ENCODE measurements around the gene OGA. TPM values are rescaled to one million over a fixed set of nuclear protein-coding genes. Genes with fewer than 3 reads are reported as not detected.
A peak's percentile ranks its signal among the peaks of the same experiment; 100 is the strongest.

The OGA gene
- total and polyA plus RNA-seq, 2 donors (not counting 3 experiments of a cell fraction or from before 2014, with no cell fraction given): 30.8 to 118 TPM

DNA sequence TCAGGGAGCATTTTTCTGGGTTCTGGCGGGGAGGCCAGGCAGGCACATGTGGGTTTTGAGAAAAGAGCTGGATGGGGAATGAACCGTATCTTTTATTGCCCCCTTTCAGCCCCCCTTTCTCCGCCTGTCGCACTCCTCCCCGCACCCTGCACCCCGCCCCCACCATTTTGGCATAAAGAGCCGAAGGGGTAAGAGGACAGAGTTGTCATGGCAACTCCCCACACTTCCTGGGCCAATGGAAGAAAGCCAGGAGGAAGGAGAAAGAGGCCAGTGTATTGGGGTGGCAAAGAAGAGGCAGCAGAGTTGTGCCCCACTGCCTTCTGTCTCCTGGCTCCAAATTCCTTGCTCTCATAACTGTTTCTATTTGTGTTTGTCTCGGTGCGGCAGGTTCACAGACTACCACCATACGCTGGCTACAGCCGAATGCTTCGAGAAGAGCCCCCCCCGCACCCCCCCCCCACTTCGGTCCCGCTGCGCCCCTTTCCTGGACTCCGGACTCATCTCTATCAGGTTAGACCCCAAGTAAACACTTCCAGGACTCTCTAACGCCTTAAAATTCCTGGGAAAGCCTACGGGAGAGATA, 21.9 kb upstream of the OGA start:
- H3K4me1 ChIP-seq (ENCODE audit: control insufficient read depth, extremely low read depth, insufficient read depth, low read length): peaks cover 13% of the 10 kb centered on the region
- no peak overlapping the region for H3K9ac ChIP-seq (replicated peaks; ENCODE audit: extremely low read depth, insufficient read depth, low read length)
- no peak overlapping the region for H3K27ac ChIP-seq (ENCODE audit: insufficient read depth, low read depth, low read length)
- no peaks in the 10 kb centered on the region for H3K9me1 ChIP-seq (replicated peaks; ENCODE audit: control insufficient read depth, extremely low read depth, insufficient read depth, low read length)
- H3K4me3 ChIP-seq (replicated peaks in 1 of 3; ENCODE audit: insufficient read depth in 1 of 3, low read depth in 1 of 3, low read length in 3 of 3): peak overlapping the region in 2 of 3 experiments; percentile 1 to 7
- no peaks in the 10 kb centered on the region for H4K20me1 ChIP-seq (replicated peaks; ENCODE audit: control insufficient read depth, extremely low read depth, insufficient read depth, low read length)
- FAIRE-seq: no peak
- TF ChIP-seq POLR2A (IDR thresholded peaks at IDR 0.05; ENCODE audit: low read depth, low read length) (no peak), FOS (IDR thresholded peaks at IDR 0.05; ENCODE audit: borderline replicate concordance, insufficient read depth, low read length) (no peak), MYC (IDR thresholded peaks at IDR 0.05; ENCODE audit: low read depth, low read length) (no peak), POLR2AphosphoS5 (IDR thresholded peaks at IDR 0.05; ENCODE audit: insufficient read depth, low read depth, low read length) (no peak), GATA2 (IDR thresholded peaks at IDR 0.05; ENCODE audit: insufficient read depth, insufficient read length, low read depth, low read length) (no peak), EZH2 (IDR thresholded peaks at IDR 0.05; ENCODE audit: borderline replicate concordance, low read depth, low read length, severe bottlenecking) (no peak)
- TF ChIP-seq, protein P1, sequence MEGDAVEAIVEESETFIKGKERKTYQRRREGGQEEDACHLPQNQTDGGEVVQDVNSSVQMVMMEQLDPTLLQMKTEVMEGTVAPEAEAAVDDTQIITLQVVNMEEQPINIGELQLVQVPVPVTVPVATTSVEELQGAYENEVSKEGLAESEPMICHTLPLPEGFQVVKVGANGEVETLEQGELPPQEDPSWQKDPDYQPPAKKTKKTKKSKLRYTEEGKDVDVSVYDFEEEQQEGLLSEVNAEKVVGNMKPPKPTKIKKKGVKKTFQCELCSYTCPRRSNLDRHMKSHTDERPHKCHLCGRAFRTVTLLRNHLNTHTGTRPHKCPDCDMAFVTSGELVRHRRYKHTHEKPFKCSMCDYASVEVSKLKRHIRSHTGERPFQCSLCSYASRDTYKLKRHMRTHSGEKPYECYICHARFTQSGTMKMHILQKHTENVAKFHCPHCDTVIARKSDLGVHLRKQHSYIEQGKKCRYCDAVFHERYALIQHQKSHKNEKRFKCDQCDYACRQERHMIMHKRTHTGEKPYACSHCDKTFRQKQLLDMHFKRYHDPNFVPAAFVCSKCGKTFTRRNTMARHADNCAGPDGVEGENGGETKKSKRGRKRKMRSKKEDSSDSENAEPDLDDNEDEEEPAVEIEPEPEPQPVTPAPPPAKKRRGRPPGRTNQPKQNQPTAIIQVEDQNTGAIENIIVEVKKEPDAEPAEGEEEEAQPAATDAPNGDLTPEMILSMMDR (IDR thresholded peaks at IDR 0.05; ENCODE audit: extremely low read depth in 1 of 2, insufficient read depth in 1 of 2, low read depth in 1 of 2, low read length in 2 of 2): no peak
- TF ChIP-seq, protein P2, sequence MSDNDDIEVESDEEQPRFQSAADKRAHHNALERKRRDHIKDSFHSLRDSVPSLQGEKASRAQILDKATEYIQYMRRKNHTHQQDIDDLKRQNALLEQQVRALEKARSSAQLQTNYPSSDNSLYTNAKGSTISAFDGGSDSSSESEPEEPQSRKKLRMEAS (IDR thresholded peaks at IDR 0.05; ENCODE audit: insufficient read depth, insufficient read length): no peak
- dilution Hi-C loops (cut with MboI; ENCODE audit: extremely low pct_ligation_motif_present, low sequenced_read_pairs) (no loop called here), intact Hi-C loops (cut with micrococcal nuclease) (loop anchor here (1.0 to 2.0 kb wide), 5 partner anchors 8 to 233 kb away; partner anchors contain the start of gene HPS6)
- H3K36me3 ChIP-seq (ENCODE audit: control insufficient read depth in 2 of 2, extremely low read depth in 1 of 2, insufficient read depth in 2 of 2, low read length in 2 of 2): no peaks in the 10 kb centered on the region
- ChIA-PET POLR2A (interaction anchor here (0.6 to 1.4 kb wide), 4 partner anchors 22 to 170 kb away, joined by 3 to 10 read pairs (median 4); partner anchors contain the start of gene OGA), CTCF (interaction anchor here (0.6 to 10.5 kb wide), 65 partner anchors 8 to 627 kb away, joined by 3 to 742 read pairs (median 6); partner anchors contain the start of genes ARMH3, HPS6, NOLC1 and NPM3)
- H3K27me3 ChIP-seq (ENCODE audit: control insufficient read depth in 2 of 2, insufficient read depth in 2 of 2, low read length in 2 of 2): no peaks in the 10 kb centered on the region
- no peak overlapping the region for H2AFZ ChIP-seq (ENCODE audit: low read depth, low read length)
- no peaks in the 10 kb centered on the region for H3K9me3 ChIP-seq (replicated peaks; ENCODE audit: control insufficient read depth, insufficient read depth, low read length)
- DNase-seq (ENCODE audit: low read depth, low spot score): no peak
- BruUV-seq (replicated peaks): no TSS peak
- peak overlapping the region; percentile 76 for H3K4me2 ChIP-seq (ENCODE audit: insufficient read depth, low read length)
- H3K79me2 ChIP-seq (ENCODE audit: control insufficient read depth, insufficient read depth, low read length): no peaks in the 10 kb centered on the region
